Cardiac muscle cell (in vitro differentiated cells and primary cell): Measurements from ENCODE around the gene SEMA4D. TPM values are rescaled to one million over a fixed set of nuclear protein-coding genes. Genes with fewer than 3 reads are reported as not detected.

Source experiments
- DNase-seq, 2 donors: peaks; one replicate each; pipeline versions ENCODE4 v3.0.0 to v3.0.0-alpha.2; 2010 to 2017; ENCODE audit warnings: low read depth in 1 of 2, low spot score in 1 of 2
- H3K27ac ChIP-seq: fragments of 200-600 bp; sonication (generic); 2 replicates; pipeline ENCODE4 v1.5.1; 2016
- H3K27me3 ChIP-seq: fragments of 200-600 bp; sonication (generic); 2 replicates; pipeline ENCODE4 v1.6.0; 2016; ENCODE audit warnings: control low read depth
- H3K36me3 ChIP-seq: fragments of 200-600 bp; sonication (generic); 2 replicates; pipeline ENCODE4 v1.5.1; 2016; ENCODE audit warnings: control low read depth
- H3K4me1 ChIP-seq: fragments of 200-600 bp; sonication (generic); 2 replicates; pipeline ENCODE4 v1.8.1; 2017; ENCODE audit warnings: low read depth, mild to moderate bottlenecking, mixed run types
- H3K4me3 ChIP-seq: fragments of 200-600 bp; sonication (generic); 2 replicates; pipeline ENCODE4 v1.5.1; 2016; ENCODE audit warnings: mild to moderate bottlenecking
- H3K9me3 ChIP-seq: fragments of 200-600 bp; sonication (generic); 2 replicates; pipeline ENCODE4 v1.5.1; 2017; ENCODE audit warnings: low read depth, mild to moderate bottlenecking, control low read depth
- CTCF ChIP-seq: IDR thresholded peaks from 2 replicates; pipeline ENCODE4 v1.5.1; 2012; ENCODE audit warnings: low read depth, mild to moderate bottlenecking, low read length
- polyA plus RNA-seq: library from polyadenylated mRNA; unstranded; fragments of >200 nt; fragmentation: Nextera tagmentation; extraction: Ambion mirVana; gene quantifications from 2 replicates; pipeline ENCODE4 v1.2.1, GENCODE V29; 2016
- total RNA-seq: library from RNA; depleted of rRNA; stranded (reverse); fragments of >200 nt; gene quantifications from 2 replicates; pipeline ENCODE4 v1.2.3, GENCODE V29; 2016

SEMA4D gene
- total and polyA plus RNA-seq, 2 experiments from 2014 or later, result 16.5 to 34.2 TPM

DNA sequence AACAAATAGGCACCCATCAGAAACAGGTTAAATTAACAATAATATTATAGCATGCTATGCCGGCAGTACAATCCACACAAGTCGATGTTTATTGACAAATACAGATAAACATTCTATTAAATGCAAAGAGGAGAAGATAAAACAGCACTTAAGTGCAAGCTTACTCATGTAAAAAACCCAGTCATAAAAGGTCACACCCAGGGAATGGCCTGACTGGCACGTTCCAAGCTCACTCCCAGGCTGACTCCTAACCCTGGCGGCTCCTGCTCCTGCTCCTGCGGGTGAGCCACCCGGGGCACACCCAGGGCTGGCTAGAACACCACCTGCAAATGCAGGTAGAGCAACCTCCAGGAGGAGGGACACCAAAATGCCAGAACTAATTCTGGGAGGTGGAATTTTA is 66.9 kb downstream of the SEMA4D start:
- no peak for DNase-seq
- no peaks in the 10 kb centered on the region for H3K4me1 ChIP-seq
- no peak for TF ChIP-seq CTCF

GRCh38 chr9:89428901-89429890 is 68.7 kb downstream of the SEMA4D start:
- Histone ChIP-seq H3K27ac (no peak overlapping the region), H3K4me1 (no peaks in the 10 kb centered on the region)
- DNase-seq, result peak in 1 of 2 donors; percentile 38

More for the DNA sequence above, 66.9 kb downstream of the SEMA4D start:
- no peaks in the 10 kb centered on the region for H3K9me3 ChIP-seq
- no peak overlapping the region for H3K27ac ChIP-seq
- no peaks in the 10 kb centered on the region for H3K27me3 ChIP-seq
- no peaks in the 10 kb centered on the region for H3K36me3 ChIP-seq
- no peak overlapping the region for H3K4me3 ChIP-seq

DNA sequence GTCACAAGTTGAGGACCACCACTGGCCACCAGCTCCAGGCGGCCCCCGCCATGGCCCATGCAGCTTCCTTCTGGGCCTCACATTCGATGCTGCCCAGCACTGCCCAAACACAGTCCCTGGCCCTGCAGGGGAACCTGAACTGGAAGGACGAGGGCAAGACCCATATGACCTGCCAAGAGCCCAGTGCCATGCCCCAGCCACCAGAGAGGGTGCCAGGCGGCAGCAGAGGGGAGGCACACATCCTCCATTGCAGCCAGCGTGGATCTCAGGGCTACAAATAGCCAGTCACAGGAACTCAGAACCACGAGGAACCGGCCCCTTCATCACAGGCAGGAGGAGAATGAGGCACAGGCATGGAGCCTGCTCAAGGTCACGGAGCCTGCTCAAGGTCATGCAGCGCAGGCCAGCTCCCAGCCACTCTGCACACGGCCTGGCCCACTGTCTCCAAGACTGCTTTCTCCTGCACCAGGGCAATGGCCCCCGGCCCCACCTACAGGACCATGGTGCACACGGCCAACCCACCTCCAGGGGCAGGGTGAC is 69.6 kb downstream of the SEMA4D start:
- DNase-seq, result no peak
- TF ChIP-seq CTCF, result no peak
- no peaks in the 10 kb centered on the region for H3K27me3 ChIP-seq

More at GRCh38 chr9:89428901-89429890, 68.7 kb downstream of the SEMA4D start:
- H3K36me3 ChIP-seq, result no peaks in the 10 kb centered on the region
- H3K27me3 ChIP-seq, result no peaks in the 10 kb centered on the region
- no peak overlapping the region for H3K4me3 ChIP-seq
- no peaks in the 10 kb centered on the region for H3K9me3 ChIP-seq
- peak; percentile 26 for TF ChIP-seq CTCF

GRCh38 chr9:89427621-89428221 is 70.2 kb downstream of the SEMA4D start:
- H3K36me3 ChIP-seq, result no peaks in the 10 kb centered on the region
- no peak for DNase-seq
- H3K4me1 ChIP-seq, result no peaks in the 10 kb centered on the region
- H3K9me3 ChIP-seq, result no peaks in the 10 kb centered on the region
- H3K4me3 ChIP-seq, result no peak overlapping the region
- no peaks in the 10 kb centered on the region for H3K27me3 ChIP-seq
- no peak for TF ChIP-seq CTCF
- H3K27ac ChIP-seq, result no peak overlapping the region

More for the DNA sequence above, 69.6 kb downstream of the SEMA4D start:
- Histone ChIP-seq H3K36me3 (no peaks in the 10 kb centered on the region), H3K4me3 (no peak overlapping the region), H3K27ac (no peak overlapping the region), H3K9me3 (no peaks in the 10 kb centered on the region), H3K4me1 (no peaks in the 10 kb centered on the region)

GRCh38 chr9:89426384-89426961 is 71.4 kb downstream of the SEMA4D start:
- Histone ChIP-seq H3K9me3 (no peaks in the 10 kb centered on the region), H3K27me3 (no peaks in the 10 kb centered on the region), H3K4me1 (no peaks in the 10 kb centered on the region), H3K36me3 (no peaks in the 10 kb centered on the region), H3K27ac (no peak overlapping the region), H3K4me3 (no peak overlapping the region)
- TF ChIP-seq CTCF, result no peak
- no peak for DNase-seq
